ENCODE measurements around the gene EDARADD.
"Not testable (repeated sequence)": the region's sequence is repeated elsewhere in the genome, so short reads cannot be mapped to it uniquely, and the experiment has no call there.

The EDARADD gene

GRCh38 chr1:236451796-236452373 lies 57.8 kb downstream of the EDARADD start:
- H3K4me3 ChIP-seq (ENCODE audit: low read depth in 1 of 2, low read length in 2 of 2) = no peak overlapping the region
- no peak overlapping the region for H3K27ac ChIP-seq (ENCODE audit: low read depth, low read length)
- H3K4me1 ChIP-seq (ENCODE audit: insufficient read depth, low read length) = no peaks in the 10 kb centered on the region
- H3K27me3 ChIP-seq (ENCODE audit: control insufficient read depth in 1 of 2, insufficient read depth in 2 of 2, low read length in 2 of 2) = no peaks in the 10 kb centered on the region
- H3K36me3 ChIP-seq (ENCODE audit: insufficient read depth, low read length) = no peaks in the 10 kb centered on the region
- H3K9me3 ChIP-seq (ENCODE audit: low read length) = no peaks in the 10 kb centered on the region
- no peak overlapping the region for H3K9ac ChIP-seq (ENCODE audit: low read length)

GRCh38 chr1:236455243-236455642 lies 61.2 kb downstream of the EDARADD start:
- Histone ChIP-seq H3K36me3 (ENCODE audit: insufficient read depth, low read length) (no peaks in the 10 kb centered on the region), H3K4me3 (ENCODE audit: low read depth in 1 of 2, low read length in 2 of 2) (no peak overlapping the region), H3K9me3 (ENCODE audit: low read length) (no peaks in the 10 kb centered on the region), H3K4me1 (ENCODE audit: insufficient read depth, low read length) (no peaks in the 10 kb centered on the region), H3K27ac (ENCODE audit: low read depth, low read length) (no peak overlapping the region), H3K9ac (ENCODE audit: low read length) (no peak overlapping the region), H3K27me3 (ENCODE audit: control insufficient read depth in 1 of 2, insufficient read depth in 2 of 2, low read length in 2 of 2) (no peaks in the 10 kb centered on the region)

- Histone ChIP-seq H3K4me3 (ENCODE audit: low read depth in 1 of 2, low read length in 2 of 2) (no peak overlapping the region), H3K4me1 (ENCODE audit: insufficient read depth, low read length) (no peaks in the 10 kb centered on the region), H3K27me3 (ENCODE audit: control insufficient read depth in 1 of 2, insufficient read depth in 2 of 2, low read length in 2 of 2) (no peaks in the 10 kb centered on the region), H3K36me3 (ENCODE audit: insufficient read depth, low read length) (no peaks in the 10 kb centered on the region), H3K27ac (ENCODE audit: low read depth, low read length) (no peak overlapping the region), H3K9ac (ENCODE audit: low read length) (no peak overlapping the region), H3K9me3 (ENCODE audit: low read length) (no peaks in the 10 kb centered on the region)
These were observed 63.7 kb downstream of the EDARADD start for GRCh38 chr1:236457775-236458174.

- H3K27me3 ChIP-seq (ENCODE audit: control insufficient read depth in 1 of 2, insufficient read depth in 2 of 2, low read length in 2 of 2) = no peaks in the 10 kb centered on the region
- no peaks in the 10 kb centered on the region for H3K9me3 ChIP-seq (ENCODE audit: low read length)
- no peak overlapping the region for H3K9ac ChIP-seq (ENCODE audit: low read length)
- no peak overlapping the region for H3K27ac ChIP-seq (ENCODE audit: low read depth, low read length)
- no peaks in the 10 kb centered on the region for H3K4me1 ChIP-seq (ENCODE audit: insufficient read depth, low read length)
- no peak overlapping the region for H3K4me3 ChIP-seq (ENCODE audit: low read depth in 1 of 2, low read length in 2 of 2)
- H3K36me3 ChIP-seq (ENCODE audit: insufficient read depth, low read length) = no peaks in the 10 kb centered on the region
These were observed 64.9 kb downstream of the EDARADD start for GRCh38 chr1:236458996-236459395.

- H3K27me3 ChIP-seq (ENCODE audit: control insufficient read depth in 1 of 2, insufficient read depth in 2 of 2, low read length in 2 of 2) = no peaks in the 10 kb centered on the region
- H3K4me1 ChIP-seq (ENCODE audit: insufficient read depth, low read length) = no peaks in the 10 kb centered on the region
- H3K27ac ChIP-seq (ENCODE audit: low read depth, low read length) = no peak overlapping the region
These were observed 66.0 kb downstream of the EDARADD start for GRCh38 chr1:236460103-236460502.

GRCh38 chr1:236464197-236464596 lies 70.1 kb downstream of the EDARADD start:
- not testable (repeated sequence) for H3K9me3 ChIP-seq (ENCODE audit: low read length); H3K4me1 ChIP-seq (ENCODE audit: insufficient read depth, low read length); H3K27ac ChIP-seq (ENCODE audit: low read depth, low read length); H3K27me3 ChIP-seq (ENCODE audit: control insufficient read depth in 1 of 2, insufficient read depth in 2 of 2, low read length in 2 of 2); H3K9ac ChIP-seq (ENCODE audit: low read length); H3K4me3 ChIP-seq (ENCODE audit: low read depth in 1 of 2, low read length in 2 of 2); H3K36me3 ChIP-seq (ENCODE audit: insufficient read depth, low read length)

More at GRCh38 chr1:236460103-236460502, 66.0 kb downstream of the EDARADD start:
- Histone ChIP-seq H3K36me3 (ENCODE audit: insufficient read depth, low read length) (no peaks in the 10 kb centered on the region), H3K4me3 (ENCODE audit: low read depth in 1 of 2, low read length in 2 of 2) (no peak overlapping the region), H3K9ac (ENCODE audit: low read length) (no peak overlapping the region), H3K9me3 (ENCODE audit: low read length) (no peaks in the 10 kb centered on the region)

- Histone ChIP-seq H3K36me3 (ENCODE audit: insufficient read depth, low read length) (no peaks in the 10 kb centered on the region), H3K4me1 (ENCODE audit: insufficient read depth, low read length) (no peaks in the 10 kb centered on the region), H3K27ac (ENCODE audit: low read depth, low read length) (no peak overlapping the region), H3K27me3 (ENCODE audit: control insufficient read depth in 1 of 2, insufficient read depth in 2 of 2, low read length in 2 of 2) (no peaks in the 10 kb centered on the region), H3K9me3 (ENCODE audit: low read length) (no peaks in the 10 kb centered on the region), H3K9ac (ENCODE audit: low read length) (no peak overlapping the region), H3K4me3 (ENCODE audit: low read depth in 1 of 2, low read length in 2 of 2) (no peak overlapping the region)
These were observed 71.3 kb downstream of the EDARADD start for GRCh38 chr1:236465231-236465958.

GRCh38 chr1:236465959-236466303 lies 71.8 kb downstream of the EDARADD start:
- no peak overlapping the region for H3K4me3 ChIP-seq (ENCODE audit: low read depth in 1 of 2, low read length in 2 of 2)
- no peaks in the 10 kb centered on the region for H3K27me3 ChIP-seq (ENCODE audit: control insufficient read depth in 1 of 2, insufficient read depth in 2 of 2, low read length in 2 of 2)
- H3K9me3 ChIP-seq (ENCODE audit: low read length) = no peaks in the 10 kb centered on the region
- no peak overlapping the region for H3K9ac ChIP-seq (ENCODE audit: low read length)
- H3K4me1 ChIP-seq (ENCODE audit: insufficient read depth, low read length) = no peaks in the 10 kb centered on the region
- H3K27ac ChIP-seq (ENCODE audit: low read depth, low read length) = no peak overlapping the region
- no peaks in the 10 kb centered on the region for H3K36me3 ChIP-seq (ENCODE audit: insufficient read depth, low read length)

- no peak overlapping the region for H3K9ac ChIP-seq (ENCODE audit: low read length)
- no peak overlapping the region for H3K27ac ChIP-seq (ENCODE audit: low read depth, low read length)
- H3K36me3 ChIP-seq (ENCODE audit: insufficient read depth, low read length) = no peaks in the 10 kb centered on the region
- no peak overlapping the region for H3K4me3 ChIP-seq (ENCODE audit: low read depth in 1 of 2, low read length in 2 of 2)
- no peaks in the 10 kb centered on the region for H3K27me3 ChIP-seq (ENCODE audit: control insufficient read depth in 1 of 2, insufficient read depth in 2 of 2, low read length in 2 of 2)
- H3K9me3 ChIP-seq (ENCODE audit: low read length) = no peaks in the 10 kb centered on the region
- H3K4me1 ChIP-seq (ENCODE audit: insufficient read depth, low read length) = no peaks in the 10 kb centered on the region
These were observed 73.2 kb downstream of the EDARADD start for GRCh38 chr1:236467327-236467641.

- no peaks in the 10 kb centered on the region for H3K27me3 ChIP-seq (ENCODE audit: control insufficient read depth in 1 of 2, insufficient read depth in 2 of 2, low read length in 2 of 2)
- no peaks in the 10 kb centered on the region for H3K36me3 ChIP-seq (ENCODE audit: insufficient read depth, low read length)
- no peaks in the 10 kb centered on the region for H3K9me3 ChIP-seq (ENCODE audit: low read length)
- H3K9ac ChIP-seq (ENCODE audit: low read length) = no peak overlapping the region
- no peaks in the 10 kb centered on the region for H3K4me1 ChIP-seq (ENCODE audit: insufficient read depth, low read length)
- H3K4me3 ChIP-seq (ENCODE audit: low read depth in 1 of 2, low read length in 2 of 2) = no peak overlapping the region
- H3K27ac ChIP-seq (ENCODE audit: low read depth, low read length) = no peak overlapping the region
These were observed 74.5 kb downstream of the EDARADD start for GRCh38 chr1:236468625-236469024.

- H3K9me3 ChIP-seq (ENCODE audit: low read length) = no peaks in the 10 kb centered on the region
- H3K27ac ChIP-seq (ENCODE audit: low read depth, low read length) = no peak overlapping the region
- no peaks in the 10 kb centered on the region for H3K36me3 ChIP-seq (ENCODE audit: insufficient read depth, low read length)
- no peaks in the 10 kb centered on the region for H3K27me3 ChIP-seq (ENCODE audit: control insufficient read depth in 1 of 2, insufficient read depth in 2 of 2, low read length in 2 of 2)
- no peak overlapping the region for H3K4me3 ChIP-seq (ENCODE audit: low read depth in 1 of 2, low read length in 2 of 2)
- H3K9ac ChIP-seq (ENCODE audit: low read length) = no peak overlapping the region
- no peaks in the 10 kb centered on the region for H3K4me1 ChIP-seq (ENCODE audit: insufficient read depth, low read length)
These were observed 75.4 kb downstream of the EDARADD start for GRCh38 chr1:236469466-236469865.

- Histone ChIP-seq H3K9ac (ENCODE audit: low read length) (no peak overlapping the region), H3K27me3 (ENCODE audit: control insufficient read depth in 1 of 2, insufficient read depth in 2 of 2, low read length in 2 of 2) (no peaks in the 10 kb centered on the region), H3K27ac (ENCODE audit: low read depth, low read length) (no peak overlapping the region), H3K4me3 (ENCODE audit: low read depth in 1 of 2, low read length in 2 of 2) (no peak overlapping the region), H3K4me1 (ENCODE audit: insufficient read depth, low read length) (no peaks in the 10 kb centered on the region), H3K36me3 (ENCODE audit: insufficient read depth, low read length) (no peaks in the 10 kb centered on the region), H3K9me3 (ENCODE audit: low read length) (no peaks in the 10 kb centered on the region)
These were observed 77.0 kb downstream of the EDARADD start for GRCh38 chr1:236471096-236471495.

Measured in muscle layer of colon (tissue), 2 donors.